ENCODE measurements around the gene AIFM2.

The AIFM2 gene

GRCh38 chr10:70067586-70067985 lies 65.0 kb downstream of the AIFM2 start:
- H3K4me3 ChIP-seq (ENCODE audit: low read depth, low read length) = no peak overlapping the region
- DNase-seq (ENCODE audit: low read depth, low spot score) = no peak
- no peak for TF ChIP-seq CTCF (IDR thresholded peaks at IDR 0.05; ENCODE audit: insufficient read depth, low read length, missing control alignments)
- ChIA-PET CTCF (interaction anchor here (0.8 to 1.3 kb wide), 3 partner anchors 15 to 78 kb away, joined by 3 to 4 read pairs (median 3); partner anchors contain the start of genes MACROH2A2 and TYSND1), POLR2A (no interaction called here)

- no peak for DNase-seq (ENCODE audit: low read depth, low spot score)
- CTCF ChIA-PET = interaction anchor here (1.1 to 1.3 kb wide), 2 partner anchors 12 to 49 kb away, joined by 4 to 7 read pairs; no protein-coding TSS in a partner anchor
- TF ChIP-seq CTCF (IDR thresholded peaks at IDR 0.05; ENCODE audit: insufficient read depth, low read length, missing control alignments) = no peak
- POLR2A ChIA-PET = no interaction called here
- H3K4me3 ChIP-seq (ENCODE audit: low read depth, low read length) = no peak overlapping the region
These were observed 66.4 kb downstream of the AIFM2 start for GRCh38 chr10:70066190-70066589.

- no peak for TF ChIP-seq CTCF (IDR thresholded peaks at IDR 0.05; ENCODE audit: insufficient read depth, low read length, missing control alignments)
- no peak overlapping the region for H3K4me3 ChIP-seq (ENCODE audit: low read depth, low read length)
- CTCF ChIA-PET = interaction anchor here (0.8 to 3.3 kb wide), 3 partner anchors 11 to 278 kb away, joined by 3 to 15 read pairs (median 3); partner anchors contain the start of gene MACROH2A2
- POLR2A ChIA-PET = no interaction called here
- DNase-seq (ENCODE audit: low read depth, low spot score) = no peak
These were observed 68.1 kb downstream of the AIFM2 start for GRCh38 chr10:70064486-70064885.

- no peak for TF ChIP-seq CTCF (IDR thresholded peaks at IDR 0.05; ENCODE audit: insufficient read depth, low read length, missing control alignments)
- no peak overlapping the region for H3K4me3 ChIP-seq (ENCODE audit: low read depth, low read length)
- no peak for DNase-seq (ENCODE audit: low read depth, low spot score)
- POLR2A ChIA-PET = interaction anchor here (1.2 kb wide), 1 partner anchor 21 kb away, joined by 3 read pairs; no protein-coding TSS in a partner anchor
- CTCF ChIA-PET = interaction anchor here (1.3 to 3.3 kb wide), 3 partner anchors 10 to 52 kb away, joined by 3 to 15 read pairs (median 9); partner anchors contain the start of gene MACROH2A2
These were observed 69.1 kb downstream of the AIFM2 start for GRCh38 chr10:70063418-70064098.

All from AG04449 (cell line).